H1 (cell line): ENCODE data around the gene PBX1. TPM values are rescaled to one million over a fixed set of nuclear protein-coding genes. Genes with fewer than 3 reads are reported as not detected.

Experiments
- CTCF ChIA-PET: fragments of 300-600 bp; sonication (Branson Sonifier 250); formaldehyde crosslinking; loops from one replicate; lab custom pipeline; 2021; ENCODE audit not compliant: partially characterized antibody; lab: Charles Lee
- POLR2A ChIA-PET: fragments of 300-600 bp; sonication (Branson Sonifier 250); formaldehyde crosslinking; loops from one replicate; lab custom pipeline; 2021; ENCODE audit warnings: inconsistent platforms; ENCODE audit not compliant: partially characterized antibody; lab: Charles Lee
- DNase-seq, 2 experiments: peaks; one replicate each; pipeline versions ENCODE4 v3.0.0 to v3.0.0-alpha.2; 2010 to 2022; ENCODE audit warnings: low spot score in 2 of 2, low read depth in 1 of 2, mixed read lengths in 1 of 2
- FAIRE-seq: peaks from 2 replicates; lab custom pipeline; 2011; peaks lifted over from hg19 to GRCh38; lab: Jason Lieb, UNC
- H2AFZ ChIP-seq: 2 replicates; pipeline ENCODE4 v1.8.1; 2012; ENCODE audit warnings: low read length, inconsistent platforms
- H2AK5ac ChIP-seq: 2 replicates; pipeline ENCODE4 v1.6.1; 2013; ENCODE audit warnings: low read depth, low read length
- H2BK120ac ChIP-seq: replicated peaks from 2 replicates; pipeline ENCODE3; 2013; ENCODE audit warnings: low read depth, low read length, inconsistent platforms
- H2BK12ac ChIP-seq: 2 replicates; pipeline ENCODE4 v1.6.1; 2013; ENCODE audit warnings: low read depth, low read length
- H2BK15ac ChIP-seq: 2 replicates; pipeline ENCODE4 v1.6.1; 2013; ENCODE audit warnings: low read length
- H2BK20ac ChIP-seq: 2 replicates; pipeline ENCODE4 v1.6.1; 2013; ENCODE audit warnings: low read length
- H2BK5ac ChIP-seq: 2 replicates; pipeline ENCODE4 v1.6.1; 2013; ENCODE audit warnings: low read depth, low read length
- H3K14ac ChIP-seq: 2 replicates; pipeline ENCODE4 v1.6.1; 2013; ENCODE audit warnings: inconsistent platforms; ENCODE audit not compliant: insufficient read length
- H3K18ac ChIP-seq: 2 replicates; pipeline ENCODE4 v1.6.1; 2013; ENCODE audit warnings: low read length; ENCODE audit errors: extremely low read depth
- H3K23ac ChIP-seq: 2 replicates; pipeline ENCODE4 v1.6.1; 2013; ENCODE audit warnings: inconsistent platforms; ENCODE audit not compliant: insufficient read length
- H3K23me2 ChIP-seq: 2 replicates; pipeline ENCODE4 v1.6.1; 2013; ENCODE audit warnings: low read depth, low read length
- H3K27ac ChIP-seq: 2 replicates; pipeline ENCODE4 v1.6.1; 2011; ENCODE audit warnings: low read depth, low read length, inconsistent platforms
- H3K27me3 ChIP-seq, 4 experiments: replicated peaks in 1 of 4; 1 replicate in 1 of 4; 2 replicates in 3 of 4; pipeline versions ENCODE4 v1.6.1 to v1.8.1; 2011 to 2013; ENCODE audit warnings: low read length in 3 of 4, mild to moderate bottlenecking in 3 of 4, inconsistent platforms in 2 of 4, mixed read lengths in 2 of 4, moderate library complexity in 1 of 4; ENCODE audit not compliant: control insufficient read depth in 3 of 4, insufficient read depth in 3 of 4; ENCODE audit errors: extremely low read depth in 1 of 4
- H3K36me3 ChIP-seq, 4 experiments: 2 replicates each; pipeline versions ENCODE4 v1.6.1 to v1.8.1; 2011 to 2013; ENCODE audit warnings: mild to moderate bottlenecking in 4 of 4, low read length in 3 of 4, moderate library complexity in 2 of 4, control low read depth in 1 of 4, inconsistent platforms in 1 of 4; ENCODE audit not compliant: insufficient read depth in 4 of 4, control insufficient read depth in 2 of 4
- H3K4ac ChIP-seq: replicated peaks from 2 replicates; pipeline ENCODE3; 2013; ENCODE audit warnings: low read length, low read depth, mixed read lengths, inconsistent platforms; ENCODE audit not compliant: insufficient read length
- H3K4me1 ChIP-seq, 4 experiments: replicated peaks in 1 of 4; 1 replicate in 1 of 4; 2 replicates in 3 of 4; pipeline versions ENCODE4 v1.6.1 to v1.8.1; 2011 to 2013; ENCODE audit warnings: low read length in 3 of 4, inconsistent platforms in 2 of 4, mixed read lengths in 1 of 4; ENCODE audit not compliant: insufficient read depth in 4 of 4, control insufficient read depth in 3 of 4
- H3K4me2 ChIP-seq, 2 experiments: 2 replicates each; pipeline versions ENCODE4 v1.6.1 to v1.8.1; 2011 to 2013; ENCODE audit warnings: low read depth in 2 of 2, low read length in 2 of 2, control low read depth in 1 of 2, inconsistent platforms in 1 of 2, mild to moderate bottlenecking in 1 of 2; ENCODE audit not compliant: insufficient read depth in 1 of 2
- H3K4me3 ChIP-seq, 4 experiments: fragments of 200-600, 300-600 bp in 1 of 4; sonication (generic), shearing (Covaris generic), sonication (Bioruptor Twin) in 1 of 4; 2 replicates each; pipeline versions ENCODE4 v1.5.1 to v1.8.1; 2011 to 2016; ENCODE audit warnings: low read length in 4 of 4, low read depth in 3 of 4, control low read depth in 2 of 4, inconsistent platforms in 2 of 4, mild to moderate bottlenecking in 2 of 4, mixed read lengths in 1 of 4, moderate library complexity in 1 of 4; ENCODE audit not compliant: insufficient read depth in 2 of 4; ENCODE audit errors: extremely low read depth in 1 of 4
- H3K56ac ChIP-seq: replicated peaks from 2 replicates; pipeline ENCODE3; 2013; ENCODE audit warnings: low read depth, mild to moderate bottlenecking, mixed read lengths, low read length, inconsistent platforms; ENCODE audit not compliant: insufficient read length
- H3K79me1 ChIP-seq: 2 replicates; pipeline ENCODE4 v1.6.1; 2013; ENCODE audit warnings: low read depth, low read length, control low read depth
- H3K79me2 ChIP-seq, 2 experiments: 2 replicates each; pipeline versions ENCODE4 v1.6.1 to v1.8.1; 2012 to 2013; ENCODE audit warnings: low read length in 2 of 2, mild to moderate bottlenecking in 2 of 2, inconsistent platforms in 1 of 2; ENCODE audit not compliant: insufficient read depth in 2 of 2, control insufficient read depth in 1 of 2
- H3K9ac ChIP-seq, 4 experiments: replicated peaks in 1 of 4; 1 replicate in 1 of 4; 2 replicates in 3 of 4; pipeline versions ENCODE4 v1.6.1 to v1.8.1; 2011 to 2013; ENCODE audit warnings: low read depth in 3 of 4, low read length in 3 of 4, control low read depth in 2 of 4, mild to moderate bottlenecking in 2 of 4, moderate library complexity in 2 of 4, inconsistent platforms in 1 of 4; ENCODE audit errors: extremely low read depth in 1 of 4
- H3K9me3 ChIP-seq, 2 experiments: 2 replicates each; pipeline versions ENCODE4 v1.6.1 to v1.8.1; 2012 to 2013; ENCODE audit warnings: mild to moderate bottlenecking in 2 of 2, moderate library complexity in 2 of 2, control low read depth in 1 of 2, inconsistent platforms in 1 of 2, low read depth in 1 of 2, low read length in 1 of 2, mixed read lengths in 1 of 2; ENCODE audit not compliant: insufficient read depth in 2 of 2
- H4K20me1 ChIP-seq, 2 experiments: replicated peaks in 1 of 2; 2 replicates each; pipeline versions ENCODE3 to v1.8.1; 2011 to 2013; ENCODE audit warnings: inconsistent platforms in 2 of 2, low read length in 2 of 2, mild to moderate bottlenecking in 1 of 2; ENCODE audit not compliant: insufficient read depth in 2 of 2, control insufficient read depth in 1 of 2
- H4K5ac ChIP-seq: 2 replicates; pipeline ENCODE4 v1.6.1; 2013; ENCODE audit warnings: low read length, low read depth, mixed read lengths, inconsistent platforms; ENCODE audit not compliant: insufficient read length
- H4K8ac ChIP-seq: 2 replicates; pipeline ENCODE4 v1.8.0; 2013; ENCODE audit warnings: mild to moderate bottlenecking, moderate library complexity, low read length, inconsistent platforms; ENCODE audit not compliant: insufficient read depth; ENCODE audit errors: extremely low read depth
- H4K91ac ChIP-seq: replicated peaks from 2 replicates; pipeline ENCODE3; 2013; ENCODE audit warnings: low read length, mixed read lengths, inconsistent platforms; ENCODE audit not compliant: insufficient read length
- CHD2 ChIP-seq: IDR thresholded peaks from 2 replicates; pipeline ENCODE4 v1.6.1; 2012; ENCODE audit warnings: low read length, improper control_type of control experiment
- E2F6 ChIP-seq: IDR thresholded peaks from 2 replicates; pipeline ENCODE4 v1.6.1; 2012; ENCODE audit warnings: inconsistent platforms
- JUND ChIP-seq: IDR thresholded peaks from 2 replicates; pipeline ENCODE4 v1.6.1; 2011; ENCODE audit warnings: mild to moderate bottlenecking, improper control_type of control experiment, low read length
- MAFK ChIP-seq: IDR thresholded peaks from 2 replicates; pipeline ENCODE4 v1.6.1; 2012; ENCODE audit warnings: low read depth, mild to moderate bottlenecking, improper control_type of control experiment, low read length
- MAX ChIP-seq: IDR thresholded peaks from 2 replicates; pipeline ENCODE4 v1.6.1; 2012; ENCODE audit warnings: inconsistent platforms
- SIX5 ChIP-seq: IDR thresholded peaks from 2 replicates; pipeline ENCODE4 v1.6.1; 2011; ENCODE audit warnings: mild to moderate bottlenecking, low read depth, low read length
- SUZ12 ChIP-seq: fragments of 200-600 bp; sonication (generic); IDR thresholded peaks from 2 replicates; pipeline ENCODE4 v1.6.1; 2012; ENCODE audit warnings: mild to moderate bottlenecking, inconsistent platforms, low read length, moderate library complexity, mixed read lengths
- WGBS, 2 experiments: shearing (Covaris generic) in 1 of 2; methylation state at CpG; one replicate each; pipeline versions ENCODE4 v1.1.6 to v1.1.7; 2013 to 2015; ENCODE audit warnings: low lambda C conversion rate in 2 of 2, mixed read lengths in 2 of 2, inconsistent platforms in 1 of 2, low coverage in 1 of 2, missing lambda C conversion rate in 1 of 2; ENCODE audit not compliant: insufficient replicate concordance in 2 of 2, insufficient coverage in 1 of 2, insufficient read length in 1 of 2; ENCODE audit errors: extremely low coverage in 1 of 2, missing lambda C conversion rate in 1 of 2; 5-methylcytosine and 5-hydroxymethylcytosine counted together
- polyA plus RNA-seq, 7 experiments: library from polyadenylated mRNA; depleted of rRNA in 3 of 7; stranded (reverse) in 5 of 7; unstranded in 2 of 7; fragments of >200 nt in 5 of 7; fragments of 200-250 nt in 2 of 7; gene quantifications; 1 replicate in 5 of 7; 2 replicates in 1 of 7; 4 replicates in 1 of 7; pipeline versions ENCODE4 v1.2.1 to v1.2.3, GENCODE V29; 2011 to 2013; ENCODE audit warnings: missing spikeins in 2 of 7, mixed read lengths in 2 of 7
- total RNA-seq: library from RNA; stranded (reverse); fragmentation: NEBNext Ultra II Directional; extraction: Animal tissue kit (Norgen Biotek cat#: 25700); gene quantifications from 2 replicates; pipeline ENCODE4 v1.2.1, GENCODE V29; 2021

PBX1 gene
- total and polyA plus RNA-seq, 2 of the 8 experiments (the other 6 are each of a cell fraction or from before 2014, with no cell fraction given) = 87.4 to 124 TPM

GRCh38 chr1:164671323-164671965 lies 112.5 kb downstream of the PBX1 start:
- Histone ChIP-seq H3K4ac (no peak overlapping the region), H2BK15ac (no peak overlapping the region), H2BK12ac (peak overlapping the region; percentile 29; the same call in 1 of the 2 replicates), H2BK120ac (no peak overlapping the region), H3K9me3 (no peaks in the 10 kb centered on the region), H3K27me3 (no peaks in the 10 kb centered on the region)
- peak; percentile 7 for FAIRE-seq
- TF ChIP-seq MAX = peak; percentile 49; the same call in 1 of the 2 replicates
- TF ChIP-seq MAFK = no peak
- TF ChIP-seq CHD2 = no peak
- no peak for TF ChIP-seq SIX5
- TF ChIP-seq SUZ12 = no peak
- TF ChIP-seq E2F6 = peak; percentile 39; the same call in 1 of the 2 replicates
- no peak for TF ChIP-seq JUND
- TF ChIP-seq, all 59 proteins: peak for 2
- Histone ChIP-seq H4K91ac (peak overlapping the region; percentile 46), H3K23ac (no peak overlapping the region), H3K18ac (no peak overlapping the region), H3K4me3 (no peak overlapping the region), H3K14ac (no peak overlapping the region), H3K79me2 (peaks cover 14 to 96% of the 10 kb centered on the region in 2 experiments), H3K4me1 (peaks cover 5 to 24% (median 17%) of the 10 kb centered on the region in 4 experiments; a peak in 5 of 7 replicates), H2AFZ (no peak overlapping the region), H3K9ac (no peak overlapping the region), H4K20me1 (peaks cover 10 to 14% of the 10 kb centered on the region in 2 experiments), H3K36me3 (0 out of 8 replicates have a peak, but pooled peaks cover 0 to 1% (median 0%) of the 10 kb centered on the region in 4 experiments), H3K4me2 (peak overlapping the region; percentile 6 to 54; a peak in 3 of 4 replicates), H2BK5ac (peak overlapping the region; percentile 63; the same call in 1 of the 2 replicates), H4K5ac (no peak overlapping the region), H4K8ac (no peak overlapping the region), H3K56ac (no peak overlapping the region), H3K79me1 (peaks cover 16% of the 10 kb centered on the region), H2AK5ac (no peak overlapping the region; the same call in 1 of the 2 replicates), H3K27ac (no peak overlapping the region), H2BK20ac (no peak overlapping the region), H3K23me2 (no peaks in the 10 kb centered on the region)
- WGBS, 2 experiments = 61% methylated on average over 7 of the region's 7 CpGs; no CpG with 5 or more reads in 1 of the 2 experiments
- DNase-seq = no peak
- ChIA-PET POLR2A (no interaction called here), CTCF (interaction anchor here (0.9 to 5.9 kb wide), 9 partner anchors 17 to 403 kb away, joined by 3 to 56 read pairs (median 6); no protein-coding TSS in a partner anchor)
